MG63 (cell line): Measurements from ENCODE around the gene RNF130. TPM values are rescaled to one million over a fixed set of nuclear protein-coding genes. Genes with fewer than 3 reads are reported as not detected.
"Not testable (repeated sequence)": the region's sequence is repeated elsewhere in the genome, so short reads cannot be mapped to it uniquely, and the experiment has no call there.

Experiments used
- DNase-seq: peaks from one replicate; pipeline ENCODE4 v3.0.0-alpha.2; 2020
- H3K27me3 ChIP-seq: fragments of 250-450 bp; sonication (Bioruptor Pico); 2 replicates; pipeline ENCODE4 v1.5.1; 2020; ENCODE audit warnings: mild to moderate bottlenecking, moderate library complexity
- H3K36me3 ChIP-seq: fragments of 250-450 bp; sonication (Bioruptor Pico); 2 replicates; pipeline ENCODE4 v1.5.1; 2020; ENCODE audit warnings: mild to moderate bottlenecking, moderate library complexity
- H3K4me3 ChIP-seq: fragments of 250-450 bp; sonication (Bioruptor Pico); 2 replicates; pipeline ENCODE4 v1.5.1; 2020; ENCODE audit warnings: mild to moderate bottlenecking, moderate library complexity
- H3K9me3 ChIP-seq: fragments of 250-450 bp; sonication (Bioruptor Pico); 2 replicates; pipeline ENCODE4 v1.5.1; 2020; ENCODE audit warnings: mild to moderate bottlenecking, moderate library complexity
- total RNA-seq: library from RNA; depleted of rRNA; stranded (reverse); fragments of >200 nt; shearing (Covaris generic); gene quantifications from 2 replicates; pipeline ENCODE4 v1.2.3, GENCODE V29; 2014; ENCODE audit warnings: low replicate concordance

Gene RNF130
- total RNA-seq, 1 experiment from 2014 or later = 92.1 TPM

- DNase-seq = peak; percentile 12
- H3K9me3 ChIP-seq, H3K27me3 ChIP-seq, H3K4me3 ChIP-seq, H3K36me3 ChIP-seq: not testable (repeated sequence)
These were observed 81.0 kb downstream of the RNF130 start for GRCh38 chr5:179990525-179990924.

- DNase-seq = no peak
- H3K36me3 ChIP-seq = no peaks in the 10 kb centered on the region; the same call in 1 of the 2 replicates
- no peaks in the 10 kb centered on the region for H3K9me3 ChIP-seq
- H3K4me3 ChIP-seq = no peak overlapping the region
- no peaks in the 10 kb centered on the region for H3K27me3 ChIP-seq
These were observed 85.2 kb downstream of the RNF130 start for GRCh38 chr5:179986328-179986727.

GRCh38 chr5:179981636-179982035 is 89.9 kb downstream of the RNF130 start:
- Histone ChIP-seq H3K9me3 (no peaks in the 10 kb centered on the region), H3K4me3 (no peak overlapping the region), H3K36me3 (peaks cover 6% of the 10 kb centered on the region), H3K27me3 (no peaks in the 10 kb centered on the region)
- DNase-seq = no peak

GRCh38 chr5:179980767-179981166 is 90.8 kb downstream of the RNF130 start:
- Histone ChIP-seq H3K9me3 (no peaks in the 10 kb centered on the region), H3K4me3 (no peak overlapping the region), H3K36me3 (peaks cover 6% of the 10 kb centered on the region), H3K27me3 (no peaks in the 10 kb centered on the region)
- no peak for DNase-seq

GRCh38 chr5:179978792-179979191 is 92.8 kb downstream of the RNF130 start:
- no peak for DNase-seq
- Histone ChIP-seq H3K27me3 (no peaks in the 10 kb centered on the region), H3K9me3 (no peaks in the 10 kb centered on the region), H3K4me3 (no peak overlapping the region), H3K36me3 (peaks cover 6% of the 10 kb centered on the region)

- no peak for DNase-seq
- Histone ChIP-seq H3K27me3 (no peaks in the 10 kb centered on the region), H3K4me3 (no peak overlapping the region), H3K9me3 (no peaks in the 10 kb centered on the region), H3K36me3 (peaks cover 6% of the 10 kb centered on the region)
These were observed 95.8 kb downstream of the RNF130 start for GRCh38 chr5:179975713-179976134.

- peaks cover 6% of the 10 kb centered on the region for H3K36me3 ChIP-seq
- H3K4me3 ChIP-seq = no peak overlapping the region
- no peaks in the 10 kb centered on the region for H3K27me3 ChIP-seq
- peak; percentile 19 for DNase-seq
- no peaks in the 10 kb centered on the region for H3K9me3 ChIP-seq
These were observed 96.4 kb downstream of the RNF130 start for GRCh38 chr5:179974946-179975712.

GRCh38 chr5:179974246-179974945 is 97.2 kb downstream of the RNF130 start:
- DNase-seq = no peak
- Histone ChIP-seq H3K4me3 (no peak overlapping the region), H3K36me3 (peaks cover 12% of the 10 kb centered on the region), H3K27me3 (no peaks in the 10 kb centered on the region), H3K9me3 (no peaks in the 10 kb centered on the region)

- Histone ChIP-seq H3K27me3 (no peaks in the 10 kb centered on the region), H3K4me3 (no peak overlapping the region), H3K9me3 (no peaks in the 10 kb centered on the region), H3K36me3 (peaks cover 15% of the 10 kb centered on the region)
- DNase-seq = no peak
These were observed 98.2 kb downstream of the RNF130 start for GRCh38 chr5:179973391-179973790.

- no peaks in the 10 kb centered on the region for H3K27me3 ChIP-seq
- H3K4me3 ChIP-seq = no peak overlapping the region
- DNase-seq = no peak
- peaks cover 19% of the 10 kb centered on the region for H3K36me3 ChIP-seq
- H3K9me3 ChIP-seq = no peaks in the 10 kb centered on the region
These were observed 102.4 kb downstream of the RNF130 start for GRCh38 chr5:179969110-179969509.

GRCh38 chr5:179967489-179967888 is 104.1 kb downstream of the RNF130 start:
- Histone ChIP-seq H3K36me3 (peaks cover 22% of the 10 kb centered on the region), H3K27me3 (no peaks in the 10 kb centered on the region), H3K9me3 (no peaks in the 10 kb centered on the region), H3K4me3 (no peak overlapping the region)
- DNase-seq = no peak

GRCh38 chr5:179964015-179964414 is 107.5 kb downstream of the RNF130 start:
- H3K9me3 ChIP-seq = no peaks in the 10 kb centered on the region
- no peak for DNase-seq
- H3K36me3 ChIP-seq = peaks cover 13% of the 10 kb centered on the region
- H3K4me3 ChIP-seq = no peak overlapping the region
- no peaks in the 10 kb centered on the region for H3K27me3 ChIP-seq

- no peak for DNase-seq
- Histone ChIP-seq H3K4me3 (no peak overlapping the region), H3K27me3 (no peaks in the 10 kb centered on the region), H3K36me3 (peaks cover 13% of the 10 kb centered on the region), H3K9me3 (no peaks in the 10 kb centered on the region)
These were observed 108.2 kb downstream of the RNF130 start for GRCh38 chr5:179963375-179963774.

- Histone ChIP-seq H3K9me3 (no peaks in the 10 kb centered on the region), H3K27me3 (no peaks in the 10 kb centered on the region), H3K36me3 (peaks cover 3% of the 10 kb centered on the region; the same call in 1 of the 2 replicates), H3K4me3 (no peak overlapping the region)
- no peak for DNase-seq
These were observed 111.2 kb downstream of the RNF130 start for GRCh38 chr5:179960204-179960831.

- Histone ChIP-seq H3K36me3 (peaks cover 3% of the 10 kb centered on the region; the same call in 1 of the 2 replicates), H3K9me3 (no peaks in the 10 kb centered on the region), H3K27me3 (no peaks in the 10 kb centered on the region), H3K4me3 (no peak overlapping the region)
- no peak for DNase-seq
These were observed 111.9 kb downstream of the RNF130 start for GRCh38 chr5:179959641-179960040.

GRCh38 chr5:179959118-179959517 is 112.4 kb downstream of the RNF130 start:
- H3K27me3 ChIP-seq, H3K4me3 ChIP-seq, DNase-seq, H3K9me3 ChIP-seq, H3K36me3 ChIP-seq: not testable (repeated sequence)

GRCh38 chr5:179955630-179956029 is 115.9 kb downstream of the RNF130 start:
- no peaks in the 10 kb centered on the region for H3K36me3 ChIP-seq
- no peak overlapping the region for H3K4me3 ChIP-seq
- no peaks in the 10 kb centered on the region for H3K27me3 ChIP-seq
- no peak for DNase-seq
- H3K9me3 ChIP-seq = no peaks in the 10 kb centered on the region
